Testis (tissue), 3 donors: Measurements from ENCODE around the gene TTLL11. TPM values are rescaled to one million over a fixed set of nuclear protein-coding genes. Genes with fewer than 3 reads are reported as not detected.

ENCODE experiments used
- DNase-seq: peaks from one replicate; pipeline ENCODE4 v3.0.0-alpha.2; 2019
- H3K27ac ChIP-seq, 2 donors: fragments of 200-600 bp; sonication (generic); one replicate each; pipeline ENCODE4 v1.5.1; 2019
- H3K27me3 ChIP-seq: fragments of 200-600 bp; sonication (generic); one replicate; pipeline ENCODE4 v1.5.1; 2019
- H3K36me3 ChIP-seq: fragments of 200-600 bp; sonication (generic); one replicate; pipeline ENCODE4 v1.5.1; 2017; ENCODE audit warnings: low read depth; ENCODE audit errors: missing control alignments
- H3K4me1 ChIP-seq: fragments of 200-600 bp; sonication (generic); one replicate; pipeline ENCODE4 v1.5.1; 2019
- H3K4me3 ChIP-seq, 2 donors: fragments of 200-600 bp; sonication (generic); one replicate each; pipeline ENCODE4 v1.5.1; 2017 to 2019
- H3K9me3 ChIP-seq: fragments of 200-600 bp; sonication (generic); one replicate; pipeline ENCODE4 v1.5.1; 2017
- POLR2A ChIP-seq: fragments of 450-650 bp; IDR thresholded peaks from one replicate; pipeline ENCODE4 v1.6.1; 2017; ENCODE audit warnings: antibody characterized with exemption, mild to moderate bottlenecking, moderate library complexity
- WGBS, 2 donors: methylation state at CpG; one replicate each; pipeline ENCODE4 v1.1.5; 2018; 5-methylcytosine and 5-hydroxymethylcytosine counted together
- intact Hi-C: fragments of 100-400 bp; cut with DNase I; formaldehyde crosslinking; loops from one replicate; pipeline ENCODE4 v1.15.1; 2023; ENCODE audit warnings: low total_unique reads
- polyA plus RNA-seq: library from polyadenylated mRNA; stranded (reverse); fragments of 350-450 nt; fragmentation: Illumina TruSeq; extraction: RNeasy Lipid Tissue Mini Kit (QIAGEN cat#74804); gene quantifications from one replicate; pipeline ENCODE4 v1.2.3, GENCODE V29; 2014; ENCODE audit warnings: low read depth, low replicate concordance; ENCODE audit not compliant: insufficient read depth
- total RNA-seq, 2 donors: library from RNA; depleted of rRNA; stranded (reverse); fragments of >200 nt; gene quantifications; one replicate each; pipeline ENCODE4 v1.2.3, GENCODE V29; 2016
- TF ChIP-seq, protein P1 (sequence below), 3 experiments: fragments of 450-650 bp in 2 of 3; fragments of 200-600 bp in 1 of 3; sonication (generic) in 1 of 3; IDR thresholded peaks; one replicate each; pipeline ENCODE4 v1.5.1; 2016 to 2019; ENCODE audit warnings: antibody characterized with exemption in 3 of 3, mild to moderate bottlenecking in 2 of 3, moderate library complexity in 1 of 3

Gene TTLL11
- total and polyA plus RNA-seq, 3 donors from 2014 or later = 17.8 to 36.5 (median 19.8) TPM

DNA sequence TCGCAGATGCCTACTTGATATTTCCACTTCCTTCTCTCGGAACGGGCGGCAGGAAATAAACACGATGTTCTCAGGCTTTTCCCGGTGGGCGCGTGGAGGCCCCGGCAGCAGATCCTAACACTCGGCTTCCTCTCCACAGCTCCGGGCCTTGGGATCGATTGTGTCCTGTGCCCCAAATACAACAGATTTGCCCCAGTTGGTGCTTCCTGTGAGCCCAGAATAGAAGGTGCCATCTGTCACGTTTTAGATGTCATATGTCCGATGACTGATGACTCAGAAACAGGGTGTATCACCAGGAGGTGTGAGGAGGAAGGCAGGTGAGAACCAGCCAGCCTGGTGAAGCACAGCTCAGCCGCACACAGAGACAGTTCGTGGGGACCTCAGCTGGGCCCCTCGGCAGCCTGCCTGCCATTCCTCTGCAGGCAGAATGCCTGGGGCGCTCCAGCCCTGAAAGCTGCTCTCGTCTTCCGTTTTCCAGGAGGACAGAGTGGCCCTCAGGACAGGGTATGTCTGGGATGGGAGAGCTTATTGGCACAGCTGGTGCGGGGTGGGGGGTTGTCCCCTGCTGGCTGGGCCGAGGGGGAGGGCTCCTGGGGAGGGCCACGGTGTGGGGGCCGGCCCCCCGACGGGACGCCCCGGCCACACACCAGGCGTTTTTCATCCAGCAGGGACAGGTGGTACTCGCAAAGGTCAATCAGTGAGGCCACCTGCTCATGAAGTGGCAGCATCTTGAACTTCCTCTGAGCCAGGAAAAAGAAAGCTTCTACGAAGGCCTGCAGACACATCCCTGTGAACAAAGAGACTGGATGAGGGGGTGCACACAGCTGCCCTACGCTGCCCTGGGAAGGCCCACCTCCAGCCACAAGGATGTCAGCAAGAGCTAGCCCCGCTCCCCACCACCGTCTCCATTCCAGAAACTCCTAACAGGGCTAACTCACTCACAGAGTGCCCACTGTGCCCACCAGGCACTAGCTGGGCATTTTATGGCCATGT, 270.7 kb downstream of the TTLL11 start:
- Histone ChIP-seq H3K4me1 (no peaks in the 10 kb centered on the region), H3K36me3 (no peaks in the 10 kb centered on the region), H3K27me3 (no peaks in the 10 kb centered on the region), H3K27ac (no peak overlapping the region), H3K9me3 (no peaks in the 10 kb centered on the region), H3K4me3 (no peak overlapping the region)
- WGBS, 2 donors = 90 to 91% methylated on average over 27 to 33 of the region's 34 CpGs
- TF ChIP-seq, protein P1, sequence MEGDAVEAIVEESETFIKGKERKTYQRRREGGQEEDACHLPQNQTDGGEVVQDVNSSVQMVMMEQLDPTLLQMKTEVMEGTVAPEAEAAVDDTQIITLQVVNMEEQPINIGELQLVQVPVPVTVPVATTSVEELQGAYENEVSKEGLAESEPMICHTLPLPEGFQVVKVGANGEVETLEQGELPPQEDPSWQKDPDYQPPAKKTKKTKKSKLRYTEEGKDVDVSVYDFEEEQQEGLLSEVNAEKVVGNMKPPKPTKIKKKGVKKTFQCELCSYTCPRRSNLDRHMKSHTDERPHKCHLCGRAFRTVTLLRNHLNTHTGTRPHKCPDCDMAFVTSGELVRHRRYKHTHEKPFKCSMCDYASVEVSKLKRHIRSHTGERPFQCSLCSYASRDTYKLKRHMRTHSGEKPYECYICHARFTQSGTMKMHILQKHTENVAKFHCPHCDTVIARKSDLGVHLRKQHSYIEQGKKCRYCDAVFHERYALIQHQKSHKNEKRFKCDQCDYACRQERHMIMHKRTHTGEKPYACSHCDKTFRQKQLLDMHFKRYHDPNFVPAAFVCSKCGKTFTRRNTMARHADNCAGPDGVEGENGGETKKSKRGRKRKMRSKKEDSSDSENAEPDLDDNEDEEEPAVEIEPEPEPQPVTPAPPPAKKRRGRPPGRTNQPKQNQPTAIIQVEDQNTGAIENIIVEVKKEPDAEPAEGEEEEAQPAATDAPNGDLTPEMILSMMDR (IDR thresholded peaks at IDR 0.05) = no peak
- TF ChIP-seq POLR2A = no peak
- peak; percentile 8 for DNase-seq
- intact Hi-C loops = no loop called here

DNA sequence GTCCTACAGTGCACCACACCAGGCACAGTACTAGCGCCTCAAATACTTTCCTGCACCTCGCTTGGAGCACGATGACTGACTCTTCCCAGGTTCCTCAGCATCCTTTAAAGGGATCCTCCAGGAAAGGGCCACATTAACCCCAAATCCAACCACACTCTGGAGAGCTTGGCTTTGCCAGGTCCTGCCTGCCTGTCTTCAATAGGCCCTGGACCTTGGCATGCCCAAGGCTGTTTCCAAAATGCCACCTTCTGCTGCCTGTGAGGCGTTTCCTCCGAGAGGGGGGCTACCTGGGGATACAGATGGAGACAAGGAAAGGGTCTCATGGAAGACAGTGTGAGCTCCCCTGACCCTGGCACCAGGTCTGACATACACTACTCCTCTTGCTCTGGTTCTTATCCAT, 271.8 kb downstream of the TTLL11 start:
- no peak for DNase-seq
- no peaks in the 10 kb centered on the region for H3K27me3 ChIP-seq
- whole genome bisulfite sequencing, 2 donors = 97 to 98% methylated on average over 5 of the region's 5 CpGs
- H3K36me3 ChIP-seq = no peaks in the 10 kb centered on the region
- intact Hi-C loops = no loop called here
- H3K9me3 ChIP-seq = no peaks in the 10 kb centered on the region
- no peak overlapping the region for H3K27ac ChIP-seq
- no peaks in the 10 kb centered on the region for H3K4me1 ChIP-seq
- H3K4me3 ChIP-seq = no peak overlapping the region
- TF ChIP-seq, protein P1 (IDR thresholded peaks at IDR 0.05) = no peak
- TF ChIP-seq POLR2A = no peak

DNA sequence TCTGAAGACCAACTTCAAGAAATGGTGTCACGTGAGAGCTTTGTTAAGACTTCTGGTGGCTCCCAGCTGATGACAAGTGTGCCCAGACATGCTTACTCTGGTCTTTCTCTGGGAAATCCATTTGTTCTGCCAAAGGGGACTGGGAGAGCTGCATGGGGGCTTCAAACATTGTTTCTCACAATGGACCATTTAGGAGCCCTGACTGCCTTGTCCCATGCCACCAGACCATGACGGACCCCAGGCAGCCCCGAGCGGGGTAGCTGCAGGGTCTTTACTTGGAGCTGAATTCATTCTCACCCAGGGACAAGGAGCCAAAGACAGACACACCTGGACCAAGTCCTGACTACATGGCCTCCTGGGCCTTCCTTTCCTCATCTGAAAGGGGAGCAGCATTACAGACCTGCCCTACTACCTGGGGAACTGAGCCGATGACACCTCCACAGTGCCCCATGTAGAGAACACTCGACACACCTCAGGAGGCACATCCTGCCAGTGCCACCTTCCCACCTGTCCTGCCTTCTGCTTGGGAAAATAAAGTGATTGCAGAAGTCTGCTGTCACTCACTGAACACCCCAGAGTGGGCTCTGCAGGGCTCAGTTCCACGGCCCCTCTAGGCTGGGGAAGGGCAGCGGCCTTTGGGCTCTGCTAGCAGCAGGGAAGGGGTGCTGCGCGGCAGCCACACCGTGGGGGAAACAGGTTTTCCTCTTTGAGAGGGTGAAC, 272.7 kb downstream of the TTLL11 start:
- TF ChIP-seq, protein P1 (IDR thresholded peaks at IDR 0.05) = no peak
- TF ChIP-seq POLR2A = no peak
- no peaks in the 10 kb centered on the region for H3K36me3 ChIP-seq
- H3K27ac ChIP-seq = no peak overlapping the region
- intact Hi-C loops = no loop called here
- DNase-seq = no peak
- H3K4me3 ChIP-seq = no peak overlapping the region
- 90 to 97% methylated on average over 3 to 11 of the region's 11 CpGs for WGBS, 2 donors
- no peaks in the 10 kb centered on the region for H3K4me1 ChIP-seq
- H3K27me3 ChIP-seq = no peaks in the 10 kb centered on the region
- no peaks in the 10 kb centered on the region for H3K9me3 ChIP-seq

DNA sequence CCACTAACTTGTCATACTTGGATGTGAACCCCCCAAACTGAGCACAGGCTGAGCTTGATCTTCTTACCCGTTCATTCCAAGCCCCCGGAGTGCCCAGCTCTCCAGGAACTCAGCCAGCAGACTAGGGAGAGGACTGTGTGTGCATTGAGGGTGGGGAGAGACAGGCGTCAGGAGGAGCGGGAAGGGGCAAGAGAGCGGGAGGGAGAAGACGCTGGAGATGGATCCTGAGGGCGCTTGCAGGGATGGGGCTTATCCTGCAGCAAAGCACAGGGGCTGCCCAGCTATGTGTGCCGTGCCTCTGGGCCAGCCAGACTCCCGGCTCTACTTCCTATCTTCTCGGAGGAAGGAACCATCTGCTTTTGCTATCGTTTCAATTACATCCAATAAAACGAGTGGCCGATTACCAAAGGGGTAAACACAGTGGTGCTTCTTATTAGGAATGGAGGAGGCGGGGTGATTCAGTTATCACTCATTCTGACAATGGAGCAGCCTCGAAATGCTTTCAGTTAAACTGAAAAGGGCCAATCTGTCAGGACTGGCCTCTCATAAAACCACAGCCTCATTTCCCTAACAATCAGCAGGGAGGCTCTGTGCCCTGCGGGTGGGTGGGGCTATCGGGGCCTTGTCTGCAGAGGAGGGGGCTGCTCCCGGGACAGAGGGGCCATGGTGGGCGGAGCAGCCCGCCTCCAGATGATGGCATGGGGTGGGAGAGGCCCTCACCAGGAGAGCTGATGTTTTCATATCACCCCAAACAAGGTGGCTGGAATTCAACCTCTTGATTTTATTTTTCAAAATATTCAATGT, 273.5 kb downstream of the TTLL11 start:
- no peaks in the 10 kb centered on the region for H3K4me1 ChIP-seq
- H3K27ac ChIP-seq = no peak overlapping the region
- H3K36me3 ChIP-seq = no peaks in the 10 kb centered on the region
- WGBS, 2 donors = 69 to 76% methylated on average over 20 of the region's 20 CpGs
- DNase-seq = no peak
- intact Hi-C loops = no loop called here
- H3K4me3 ChIP-seq = no peak overlapping the region
- H3K9me3 ChIP-seq = no peaks in the 10 kb centered on the region
- TF ChIP-seq, protein P1 (IDR thresholded peaks at IDR 0.05) = no peak
- TF ChIP-seq POLR2A = no peak
- no peaks in the 10 kb centered on the region for H3K27me3 ChIP-seq
